Measurements from ENCODE around the gene PINLYP. TPM values are rescaled to one million over a fixed set of nuclear protein-coding genes. Genes with fewer than 3 reads are reported as not detected.
"Not testable (repeated sequence)": the region's sequence is repeated elsewhere in the genome, so short reads cannot be mapped to it uniquely, and the experiment has no call there.

Gene PINLYP
- total RNA-seq, 2 experiments from 2014 or later = 14.9 to 15.1 TPM

DNA sequence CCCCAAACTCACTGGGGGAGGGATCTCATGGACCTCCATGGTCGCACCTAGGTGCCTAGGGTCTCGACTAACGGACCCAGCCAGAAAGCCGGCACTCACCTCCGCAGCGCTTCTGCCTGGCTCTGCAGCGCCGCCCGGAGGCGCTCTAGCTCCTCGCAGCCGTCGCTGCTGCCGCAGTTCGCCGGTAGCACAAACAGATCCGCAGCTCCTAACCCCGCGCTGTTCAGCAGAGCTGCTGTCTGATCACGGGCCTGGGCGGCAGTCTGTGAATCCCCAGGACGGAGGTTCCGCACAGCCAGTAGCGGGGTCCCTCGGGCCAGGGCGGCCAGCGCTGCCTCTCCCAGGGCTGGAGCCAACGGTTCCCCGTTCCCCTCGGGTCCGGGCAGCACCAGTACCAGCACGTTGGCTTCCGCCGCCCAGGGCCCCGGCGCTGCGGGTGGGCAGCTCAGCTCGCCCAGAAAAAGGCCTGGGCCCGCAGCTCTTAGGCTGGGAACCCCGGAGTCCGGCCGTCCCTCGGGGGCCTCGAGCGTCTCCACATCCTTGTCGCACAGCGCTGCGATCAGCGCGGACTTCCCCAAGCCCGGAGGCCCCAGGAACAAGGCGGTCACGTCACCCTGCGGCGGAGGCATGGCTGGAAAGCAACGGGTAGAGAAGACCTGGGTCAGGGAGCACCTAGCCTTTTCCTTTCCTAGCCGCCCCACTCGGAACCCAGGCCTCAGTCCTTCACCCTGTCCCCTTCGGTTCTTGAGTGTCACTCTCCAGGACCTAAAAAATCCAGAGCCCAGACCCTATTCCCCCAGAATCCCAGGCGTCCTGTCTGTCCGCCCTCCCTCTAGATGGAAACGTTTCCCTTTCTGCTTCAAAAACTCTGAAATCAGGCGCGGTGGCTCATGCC lies 19.4 kb downstream of the PINLYP start:
- ChIA-PET POLR2A (interaction anchor here (0.6 to 3.6 kb wide), 11 partner anchors 13 to 156 kb away, joined by 3 to 18 read pairs (median 5); partner anchors contain the start of genes PHLDB3, PINLYP and XRCC1), CTCF (interaction anchor here (0.5 to 4.0 kb wide), 32 partner anchors 9 to 168 kb away, joined by 3 to 27 read pairs (median 4); partner anchors contain the start of genes PHLDB3, PINLYP, XRCC1 and ZNF575)

DNA sequence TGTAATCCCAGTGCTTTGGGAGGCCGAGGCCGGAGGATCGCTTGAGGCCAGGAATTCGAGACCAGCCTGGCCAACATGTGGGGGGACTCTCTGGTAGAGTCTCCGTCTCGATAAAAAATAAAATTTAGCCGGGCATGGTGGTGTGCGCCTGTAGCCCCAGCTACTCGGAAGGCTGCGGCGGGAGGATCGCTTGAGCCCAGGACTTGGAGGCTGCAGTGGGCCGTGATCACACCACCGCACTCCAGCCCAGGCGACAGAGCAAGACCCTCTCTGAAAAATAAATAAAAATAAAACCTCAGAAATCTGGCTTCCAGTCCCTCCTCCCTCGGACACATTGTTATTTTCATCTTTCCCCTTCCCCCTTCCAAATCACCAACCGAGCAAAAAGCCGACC lies 20.0 kb downstream of the PINLYP start:
- CTCF ChIA-PET = interaction anchor here (0.7 to 4.0 kb wide), 12 partner anchors 13 to 162 kb away, joined by 3 to 22 read pairs (median 7); partner anchors contain the start of gene PHLDB3
- POLR2A ChIA-PET = interaction anchor here (0.6 to 3.6 kb wide), 8 partner anchors 14 to 186 kb away, joined by 3 to 18 read pairs (median 5); partner anchors contain the start of genes PHLDB3, PINLYP, XRCC1 and ZNF428

GRCh38 chr19:43595999-43596841 lies 20.6 kb downstream of the PINLYP start, which contains the start of the genes IRGQ and ZNF576:
Gene IRGQ, minus strand, starts transcription at chr19:43596134. Its CDS starts 796 bp downstream, at chr19:43595338.
Gene ZNF576, plus strand, starts transcription at chr19:43596595. Its CDS starts 514 bp downstream, at chr19:43597109.
- ChIA-PET CTCF (interaction anchor here (0.7 to 4.0 kb wide), 11 partner anchors 13 to 149 kb away, joined by 3 to 22 read pairs (median 5); partner anchors contain the start of gene PHLDB3), POLR2A (interaction anchor here (0.5 to 3.6 kb wide), 9 partner anchors 15 to 185 kb away, joined by 3 to 18 read pairs (median 5); partner anchors contain the start of genes CADM4, PHLDB3, PINLYP and XRCC1)

DNA sequence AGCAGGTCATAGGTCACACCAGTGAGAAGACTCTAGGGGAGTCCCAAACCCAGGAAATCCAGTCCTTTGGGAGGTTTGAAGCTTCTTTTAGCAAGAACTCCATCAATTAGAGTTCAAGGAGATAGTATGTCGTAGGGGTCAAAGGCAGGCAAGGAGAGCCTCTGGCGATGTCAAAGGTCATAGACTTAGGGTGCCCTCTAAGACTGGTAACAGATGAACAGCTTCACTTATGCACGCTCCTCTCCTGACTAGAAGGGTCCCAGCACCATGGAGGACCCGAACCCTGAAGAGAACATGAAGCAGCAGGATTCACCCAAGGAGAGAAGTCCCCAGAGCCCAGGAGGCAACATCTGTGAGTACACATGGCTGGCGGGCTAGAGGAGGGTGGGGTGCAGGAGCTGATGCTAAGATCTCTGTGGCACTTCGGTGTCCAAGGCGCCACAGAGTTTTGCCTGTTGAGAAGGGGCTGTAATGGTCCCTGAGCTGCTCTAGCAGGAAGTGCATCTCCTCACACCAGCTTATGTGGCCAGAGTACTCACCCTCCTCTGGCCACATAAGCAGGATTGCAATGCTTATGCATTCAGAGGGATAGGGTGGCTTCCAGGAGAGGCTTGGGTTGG lies 21.4 kb downstream of the PINLYP start:
- ChIA-PET CTCF (interaction anchor here (1.2 to 4.0 kb wide), 5 partner anchors 14 to 71 kb away, joined by 3 to 22 read pairs (median 17); no protein-coding TSS in a partner anchor), POLR2A (interaction anchor here (1.2 to 1.5 kb wide), 3 partner anchors 21 to 185 kb away, joined by 3 to 7 read pairs (median 5); partner anchors contain the start of gene XRCC1)

DNA sequence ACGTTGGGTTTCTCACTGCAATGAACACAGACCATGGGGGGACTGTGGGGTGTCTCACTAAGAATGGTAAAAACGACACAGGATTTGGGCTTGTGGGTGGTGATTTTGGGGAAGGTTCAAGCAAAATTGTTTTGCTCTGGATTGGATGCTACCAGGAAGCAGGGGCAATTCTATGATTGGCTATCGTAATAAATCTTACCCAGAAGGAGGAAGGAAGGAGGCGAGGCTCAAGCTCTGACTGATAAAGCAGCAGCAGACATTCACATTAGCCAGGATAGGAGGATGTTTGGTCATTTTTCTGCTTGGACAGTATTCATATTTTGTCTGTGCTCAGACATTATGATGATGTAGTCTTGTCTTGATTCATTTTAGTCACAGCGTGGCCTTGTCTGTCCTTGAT lies 22.3 kb downstream of the PINLYP start:
- ChIA-PET POLR2A (interaction anchor here (0.7 to 1.2 kb wide), 2 partner anchors 23 to 155 kb away, joined by 3 read pairs; partner anchors contain the start of gene XRCC1), CTCF (interaction anchor here (2.8 kb wide), 1 partner anchor 43 kb away, joined by 17 read pairs; no protein-coding TSS in a partner anchor)

- CTCF ChIA-PET = no interaction called here
- POLR2A ChIA-PET = interaction anchor here (0.7 kb wide), 1 partner anchor 80 kb away, joined by 4 read pairs; no protein-coding TSS in a partner anchor
Observed at GRCh38 chr19:43598445-43599240, 23.0 kb downstream of the PINLYP start.

GRCh38 chr19:43599635-43600295 lies 24.2 kb downstream of the PINLYP start:
- ChIA-PET POLR2A (no interaction called here), CTCF (no interaction called here)

- POLR2A ChIA-PET, CTCF ChIA-PET: not testable (repeated sequence)
Observed at GRCh38 chr19:43600326-43600725, 24.7 kb downstream of the PINLYP start.

- CTCF ChIA-PET = interaction anchor here (0.6 to 0.9 kb wide), 3 partner anchors 12 to 78 kb away, joined by 3 to 5 read pairs (median 4); no protein-coding TSS in a partner anchor
- POLR2A ChIA-PET = no interaction called here
Observed at GRCh38 chr19:43605875-43606568, 30.4 kb downstream of the PINLYP start.

DNA sequence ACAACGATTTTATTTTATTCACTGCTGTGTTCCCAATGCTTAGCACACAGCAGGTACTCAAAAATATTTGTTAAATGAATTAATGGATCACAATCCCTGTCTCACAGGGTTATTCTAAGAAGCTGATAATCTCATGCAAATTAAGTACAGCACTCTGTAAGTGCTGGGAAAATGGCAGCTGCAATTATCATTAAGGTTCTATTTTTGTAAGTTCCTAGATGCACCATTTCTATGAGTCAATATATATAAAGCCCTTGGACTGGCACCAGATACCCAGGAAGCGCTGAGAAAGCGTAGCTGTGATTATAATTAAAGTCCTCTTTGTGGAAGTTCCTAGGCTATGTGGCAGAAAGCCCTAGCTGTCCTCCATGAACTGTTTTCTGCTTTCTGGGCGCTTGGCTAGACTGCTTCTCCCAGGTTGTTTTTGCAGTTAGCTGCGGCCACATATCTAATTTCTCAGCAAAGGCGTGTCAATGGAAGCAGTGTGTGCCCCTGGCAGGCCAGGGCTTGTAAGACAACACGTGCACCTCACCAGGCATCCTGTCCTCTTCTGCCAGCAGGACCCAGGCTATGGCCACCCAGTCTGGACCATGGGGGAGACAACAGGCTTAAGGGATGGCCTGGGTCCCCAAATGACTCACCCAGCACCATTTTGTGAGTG lies 31.1 kb downstream of the PINLYP start:
- ChIA-PET CTCF (interaction anchor here (0.9 kb wide), 1 partner anchor 26 kb away, joined by 4 read pairs; no protein-coding TSS in a partner anchor), POLR2A (no interaction called here)

DNA sequence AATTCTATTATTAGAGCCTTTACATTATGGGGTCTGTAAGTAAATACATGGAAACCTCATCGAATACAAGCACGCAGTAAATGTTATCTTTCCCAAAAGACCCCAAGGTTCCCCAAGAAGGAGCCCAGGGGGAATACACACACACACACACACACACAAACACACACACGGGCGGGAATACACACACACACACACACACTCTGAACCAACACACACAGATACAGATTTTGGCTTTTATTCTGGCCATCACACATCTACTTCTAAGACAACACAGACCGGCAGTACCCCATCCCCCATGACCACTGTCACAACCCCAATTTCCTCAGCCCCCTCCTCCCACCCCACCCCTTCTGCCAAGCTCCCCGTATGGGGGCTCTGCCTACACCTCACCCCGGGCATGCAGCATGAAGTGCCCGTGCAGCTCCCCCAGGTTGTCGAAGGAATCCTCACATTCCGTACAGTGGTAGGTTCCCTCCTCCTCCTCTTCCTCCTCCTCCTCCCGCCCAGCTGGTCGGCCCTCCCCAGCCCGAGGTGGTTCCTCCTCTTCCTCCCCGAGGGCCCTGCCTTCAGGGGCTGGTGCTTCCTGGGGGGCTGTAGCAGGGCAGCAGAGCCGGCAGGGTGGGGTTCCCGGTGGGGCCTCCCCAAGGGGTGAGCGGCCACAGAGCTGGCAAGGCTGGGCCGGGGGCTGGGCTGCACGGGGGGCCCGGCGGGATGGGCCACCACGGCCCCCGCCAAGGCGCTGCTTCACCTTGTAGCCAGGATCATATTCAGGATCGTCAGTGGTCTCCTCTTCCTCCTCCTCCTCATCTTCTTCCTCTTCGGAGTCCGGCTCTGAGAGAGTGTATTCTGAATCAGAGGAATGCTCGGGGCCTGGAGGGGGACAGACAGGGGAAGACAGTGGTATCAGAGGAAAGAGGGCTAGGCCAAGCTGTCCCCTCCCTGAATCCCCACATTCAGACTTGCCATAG lies 31.9 kb downstream of the PINLYP start:
- ChIA-PET CTCF (no interaction called here), POLR2A (interaction anchor here (0.5 to 0.6 kb wide), 2 partner anchors 60 to 115 kb away, joined by 3 to 6 read pairs; no protein-coding TSS in a partner anchor)

DNA sequence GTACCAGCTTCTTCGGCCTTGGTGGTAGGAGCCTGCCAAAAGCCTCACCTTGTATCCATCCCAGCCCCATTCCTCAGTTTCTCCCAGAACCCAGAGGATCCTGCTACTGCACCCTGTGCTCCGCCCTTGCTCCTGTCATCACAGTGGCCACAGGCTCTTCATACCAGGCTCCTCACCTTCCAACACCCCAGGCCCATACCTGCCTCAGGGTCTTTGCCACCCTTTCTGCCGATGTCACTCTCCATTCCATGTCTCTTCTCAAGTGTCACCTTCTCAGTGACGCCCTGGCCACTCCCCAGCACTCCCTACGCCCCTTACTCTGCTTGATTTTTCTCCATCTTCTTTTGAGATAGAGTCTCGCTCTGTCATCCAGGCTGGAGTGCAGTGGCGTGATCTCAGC lies 34.3 kb downstream of the PINLYP start:
- CTCF ChIA-PET = interaction anchor here (1.2 kb wide), 2 partner anchors 14 to 142 kb away, joined by 3 read pairs; partner anchors contain the start of gene IRGQ
- POLR2A ChIA-PET = no interaction called here

DNA sequence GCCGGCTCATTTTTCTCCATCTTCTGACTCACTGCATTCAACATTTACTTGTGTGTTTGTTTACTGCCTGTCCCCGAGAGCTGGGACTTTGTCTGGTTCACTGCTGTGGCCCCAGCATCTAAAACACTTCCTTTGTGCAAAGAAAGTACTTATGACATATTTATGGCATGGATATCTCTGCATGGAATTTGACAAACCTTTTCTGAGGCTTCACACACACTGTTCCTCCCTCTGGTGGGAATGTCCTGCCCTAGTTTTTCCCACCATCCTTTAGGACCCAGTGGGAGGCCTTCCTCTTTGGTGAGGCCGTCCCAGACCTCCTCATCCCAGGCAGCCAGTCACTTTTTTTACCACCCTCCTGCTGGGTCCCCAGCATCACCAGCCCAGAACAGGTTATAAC lies 34.9 kb downstream of the PINLYP start:
- ChIA-PET CTCF (no interaction called here), POLR2A (no interaction called here)

- CTCF ChIA-PET = no interaction called here
- POLR2A ChIA-PET = no interaction called here
Observed at GRCh38 chr19:43611788-43612187, 36.2 kb downstream of the PINLYP start, which contains the start of gene SRRM5. Gene SRRM5, plus strand, starts transcription at chr19:43612088. Its CDS starts 34 bp downstream, at chr19:43612122.

DNA sequence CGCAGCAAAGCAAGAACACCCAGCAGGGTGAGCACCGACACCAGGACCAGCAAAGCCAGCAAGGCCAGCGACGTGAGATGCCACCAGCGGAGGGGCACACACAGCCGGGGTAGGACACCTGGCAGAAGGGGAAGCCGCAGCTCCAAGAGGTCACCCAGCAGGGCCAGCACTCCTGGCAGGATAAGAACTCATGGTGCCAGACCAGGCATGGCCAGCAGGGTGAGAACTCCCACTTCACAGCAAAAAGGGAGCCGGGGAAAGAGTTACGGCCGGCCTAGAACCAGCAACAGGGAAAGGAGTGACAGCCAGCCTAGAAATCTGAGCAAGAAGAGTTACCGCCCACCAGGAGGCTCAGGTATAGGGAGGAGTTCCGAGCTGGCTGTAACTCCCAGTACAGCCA lies 36.8 kb downstream of the PINLYP start:
- ChIA-PET CTCF (no interaction called here), POLR2A (no interaction called here)

Data from activated CD8-positive, alpha-beta memory T cell treated with anti-CD3 and anti-CD28 coated beads for 36 hours (primary cell).